ENCODE results near the gene CEP192. TPM values are rescaled to one million over a fixed set of nuclear protein-coding genes. Genes with fewer than 3 reads are reported as not detected.

The CEP192 gene
- total and polyA plus RNA-seq, 4 donors = 2.5 to 32.4 (median 10.9) TPM

DNA sequence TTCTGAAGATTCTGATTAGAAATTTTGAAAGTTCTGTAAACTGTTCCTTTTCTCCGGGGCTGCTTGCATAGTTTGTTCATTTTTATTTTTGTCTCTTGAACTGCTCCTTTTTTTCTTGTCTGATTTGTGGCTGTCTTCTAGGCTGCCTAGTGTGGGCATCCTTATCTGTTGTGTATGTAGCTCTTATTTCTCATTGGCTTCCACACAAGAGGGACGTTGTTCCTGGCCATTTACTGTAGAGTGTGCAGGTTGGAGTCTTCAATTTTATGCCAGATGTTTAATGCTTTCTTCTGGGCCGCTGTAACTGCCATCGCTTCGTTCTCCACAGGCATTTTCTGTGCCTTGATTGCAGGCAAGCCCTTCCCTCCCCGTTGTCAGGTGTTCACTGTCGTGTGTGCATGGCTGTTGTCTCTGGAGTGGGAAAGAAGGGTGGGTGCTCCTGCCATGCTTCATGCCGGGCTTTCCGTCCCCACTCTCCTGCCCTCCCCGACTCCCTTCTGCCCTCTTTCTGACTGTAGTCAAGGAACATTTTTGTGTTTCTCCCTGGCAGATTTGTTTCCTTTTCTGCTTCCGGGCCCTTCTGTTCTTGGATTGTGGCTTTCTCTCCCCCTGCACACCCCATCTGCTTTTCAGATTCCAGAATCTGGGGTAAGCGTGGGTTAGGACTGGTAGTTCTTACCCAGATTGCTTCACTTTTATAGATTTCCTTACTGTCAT is 15.5 kb downstream of the CEP192 start:
- H3K36me3 ChIP-seq (ENCODE audit: control insufficient read depth in 4 of 4, insufficient read depth in 3 of 4, low read depth in 1 of 4, low read length in 3 of 4) = peaks cover 2 to 16% (median 11%) of the 10 kb centered on the region in 4 donors
- H3K27me3 ChIP-seq (ENCODE audit: control insufficient read depth in 4 of 4, insufficient read depth in 4 of 4, low read length in 3 of 4) = no peaks in the 10 kb centered on the region
- DNase-seq (ENCODE audit: low spot score) = no peak
- H3K4me1 ChIP-seq (ENCODE audit: control insufficient read depth in 4 of 4, insufficient read depth in 4 of 4, low read length in 3 of 4) = no peaks in the 10 kb centered on the region
- no peak for TF ChIP-seq NR2F2 (IDR thresholded peaks at IDR 0.05)
- TF ChIP-seq, protein P1, sequence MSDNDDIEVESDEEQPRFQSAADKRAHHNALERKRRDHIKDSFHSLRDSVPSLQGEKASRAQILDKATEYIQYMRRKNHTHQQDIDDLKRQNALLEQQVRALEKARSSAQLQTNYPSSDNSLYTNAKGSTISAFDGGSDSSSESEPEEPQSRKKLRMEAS (IDR thresholded peaks at IDR 0.05) = no peak
- TF ChIP-seq HNF4A (conservative IDR thresholded peaks at IDR 0.05) = no peak
- TF ChIP-seq EGR1 (IDR thresholded peaks at IDR 0.05; ENCODE audit: low read depth in 2 of 2) = no peak
- TF ChIP-seq FOXA2 (IDR thresholded peaks at IDR 0.05) = no peak
- TF ChIP-seq RXRA (IDR thresholded peaks at IDR 0.05) = no peak
- TF ChIP-seq, protein P2, sequence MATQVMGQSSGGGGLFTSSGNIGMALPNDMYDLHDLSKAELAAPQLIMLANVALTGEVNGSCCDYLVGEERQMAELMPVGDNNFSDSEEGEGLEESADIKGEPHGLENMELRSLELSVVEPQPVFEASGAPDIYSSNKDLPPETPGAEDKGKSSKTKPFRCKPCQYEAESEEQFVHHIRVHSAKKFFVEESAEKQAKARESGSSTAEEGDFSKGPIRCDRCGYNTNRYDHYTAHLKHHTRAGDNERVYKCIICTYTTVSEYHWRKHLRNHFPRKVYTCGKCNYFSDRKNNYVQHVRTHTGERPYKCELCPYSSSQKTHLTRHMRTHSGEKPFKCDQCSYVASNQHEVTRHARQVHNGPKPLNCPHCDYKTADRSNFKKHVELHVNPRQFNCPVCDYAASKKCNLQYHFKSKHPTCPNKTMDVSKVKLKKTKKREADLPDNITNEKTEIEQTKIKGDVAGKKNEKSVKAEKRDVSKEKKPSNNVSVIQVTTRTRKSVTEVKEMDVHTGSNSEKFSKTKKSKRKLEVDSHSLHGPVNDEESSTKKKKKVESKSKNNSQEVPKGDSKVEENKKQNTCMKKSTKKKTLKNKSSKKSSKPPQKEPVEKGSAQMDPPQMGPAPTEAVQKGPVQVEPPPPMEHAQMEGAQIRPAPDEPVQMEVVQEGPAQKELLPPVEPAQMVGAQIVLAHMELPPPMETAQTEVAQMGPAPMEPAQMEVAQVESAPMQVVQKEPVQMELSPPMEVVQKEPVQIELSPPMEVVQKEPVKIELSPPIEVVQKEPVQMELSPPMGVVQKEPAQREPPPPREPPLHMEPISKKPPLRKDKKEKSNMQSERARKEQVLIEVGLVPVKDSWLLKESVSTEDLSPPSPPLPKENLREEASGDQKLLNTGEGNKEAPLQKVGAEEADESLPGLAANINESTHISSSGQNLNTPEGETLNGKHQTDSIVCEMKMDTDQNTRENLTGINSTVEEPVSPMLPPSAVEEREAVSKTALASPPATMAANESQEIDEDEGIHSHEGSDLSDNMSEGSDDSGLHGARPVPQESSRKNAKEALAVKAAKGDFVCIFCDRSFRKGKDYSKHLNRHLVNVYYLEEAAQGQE (IDR thresholded peaks at IDR 0.05) = no peak
- TF ChIP-seq JUND (IDR thresholded peaks at IDR 0.05) = no peak
- no peak for TF ChIP-seq GABPA (IDR thresholded peaks at IDR 0.05 in 1 of 2, conservative IDR thresholded peaks at IDR 0.05 in 1 of 2)
- TF ChIP-seq HNF4G (IDR thresholded peaks at IDR 0.05) = no peak
- no peak for TF ChIP-seq SP1 (IDR thresholded peaks at IDR 0.05)
- no peak for TF ChIP-seq TAF1 (conservative IDR thresholded peaks at IDR 0.05)
- TF ChIP-seq, protein P3, sequence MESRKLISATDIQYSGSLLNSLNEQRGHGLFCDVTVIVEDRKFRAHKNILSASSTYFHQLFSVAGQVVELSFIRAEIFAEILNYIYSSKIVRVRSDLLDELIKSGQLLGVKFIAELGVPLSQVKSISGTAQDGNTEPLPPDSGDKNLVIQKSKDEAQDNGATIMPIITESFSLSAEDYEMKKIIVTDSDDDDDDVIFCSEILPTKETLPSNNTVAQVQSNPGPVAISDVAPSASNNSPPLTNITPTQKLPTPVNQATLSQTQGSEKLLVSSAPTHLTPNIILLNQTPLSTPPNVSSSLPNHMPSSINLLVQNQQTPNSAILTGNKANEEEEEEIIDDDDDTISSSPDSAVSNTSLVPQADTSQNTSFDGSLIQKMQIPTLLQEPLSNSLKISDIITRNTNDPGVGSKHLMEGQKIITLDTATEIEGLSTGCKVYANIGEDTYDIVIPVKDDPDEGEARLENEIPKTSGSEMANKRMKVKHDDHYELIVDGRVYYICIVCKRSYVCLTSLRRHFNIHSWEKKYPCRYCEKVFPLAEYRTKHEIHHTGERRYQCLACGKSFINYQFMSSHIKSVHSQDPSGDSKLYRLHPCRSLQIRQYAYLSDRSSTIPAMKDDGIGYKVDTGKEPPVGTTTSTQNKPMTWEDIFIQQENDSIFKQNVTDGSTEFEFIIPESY (IDR thresholded peaks at IDR 0.05) = no peak
- TF ChIP-seq, protein P4, sequence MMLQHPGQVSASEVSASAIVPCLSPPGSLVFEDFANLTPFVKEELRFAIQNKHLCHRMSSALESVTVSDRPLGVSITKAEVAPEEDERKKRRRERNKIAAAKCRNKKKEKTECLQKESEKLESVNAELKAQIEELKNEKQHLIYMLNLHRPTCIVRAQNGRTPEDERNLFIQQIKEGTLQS (IDR thresholded peaks at IDR 0.05) = no peak
- 85% methylated on average over 12 of the region's 12 CpGs for WGBS
- no peak overlapping the region for H3K9ac ChIP-seq (ENCODE audit: low read depth in 1 of 2, low read length in 2 of 2)
- no peak overlapping the region for H3K4me3 ChIP-seq (ENCODE audit: low read depth in 1 of 3, low read length in 3 of 3)
- no peak overlapping the region for H3K27ac ChIP-seq (ENCODE audit: low read depth in 1 of 2, low read length in 2 of 2)
- H3K9me3 ChIP-seq (ENCODE audit: control insufficient read depth in 4 of 4, low read length in 3 of 4) = no peaks in the 10 kb centered on the region

DNA sequence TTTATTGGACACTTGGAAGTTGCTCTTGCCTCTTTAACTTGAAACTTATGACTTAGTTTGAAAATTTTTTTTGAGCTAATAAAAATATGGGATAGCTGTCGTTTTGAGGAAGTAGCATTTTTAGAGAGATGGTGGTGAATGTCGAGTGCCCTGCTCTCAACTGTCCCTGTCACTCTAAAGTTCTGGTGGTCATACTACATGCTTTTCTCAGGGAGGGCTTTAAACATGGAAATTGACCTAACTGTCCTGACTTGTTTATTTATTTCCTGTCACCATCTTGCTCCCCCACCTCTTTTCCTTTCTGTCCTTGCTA is 16.0 kb downstream of the CEP192 start:
- H3K4me3 ChIP-seq (ENCODE audit: low read depth in 1 of 3, low read length in 3 of 3) = no peak overlapping the region
- H3K9ac ChIP-seq (ENCODE audit: low read depth in 1 of 2, low read length in 2 of 2) = no peak overlapping the region
- H3K27ac ChIP-seq (ENCODE audit: low read depth in 1 of 2, low read length in 2 of 2) = no peak overlapping the region
- WGBS = 53% methylated on average over 2 of the region's 2 CpGs
- TF ChIP-seq, protein P1 (IDR thresholded peaks at IDR 0.05) = no peak
- TF ChIP-seq HNF4A (conservative IDR thresholded peaks at IDR 0.05) = no peak
- TF ChIP-seq, protein P2 (IDR thresholded peaks at IDR 0.05) = no peak
- peaks cover 2 to 21% (median 13%) of the 10 kb centered on the region in 4 donors for H3K36me3 ChIP-seq (ENCODE audit: control insufficient read depth in 4 of 4, insufficient read depth in 3 of 4, low read depth in 1 of 4, low read length in 3 of 4)
- H3K27me3 ChIP-seq (ENCODE audit: control insufficient read depth in 4 of 4, insufficient read depth in 4 of 4, low read length in 3 of 4) = no peaks in the 10 kb centered on the region
- H3K4me1 ChIP-seq (ENCODE audit: control insufficient read depth in 4 of 4, insufficient read depth in 4 of 4, low read length in 3 of 4) = no peaks in the 10 kb centered on the region
- H3K9me3 ChIP-seq (ENCODE audit: control insufficient read depth in 4 of 4, low read length in 3 of 4) = no peaks in the 10 kb centered on the region
- DNase-seq (ENCODE audit: low spot score) = no peak

Measured in liver (tissue), 9 donors.